Stomach (tissue), 4 donors: Measurements from ENCODE around the gene TUBGCP2.

Experiments used
- POLR2A ChIP-seq, 4 donors: fragments of 450-650 bp; IDR thresholded peaks; one replicate each; pipeline ENCODE4 v1.6.1; 2016; ENCODE audit warnings: antibody characterized with exemption in 4 of 4, control low read depth in 2 of 4, mild to moderate bottlenecking in 1 of 4, moderate library complexity in 1 of 4
- POLR2AphosphoS5 ChIP-seq, 3 donors: sonication (generic); formaldehyde crosslinking; IDR thresholded peaks; one replicate each; pipeline ENCODE4 v1.6.1; 2016; ENCODE audit warnings: antibody characterized with exemption in 3 of 3

DNA sequence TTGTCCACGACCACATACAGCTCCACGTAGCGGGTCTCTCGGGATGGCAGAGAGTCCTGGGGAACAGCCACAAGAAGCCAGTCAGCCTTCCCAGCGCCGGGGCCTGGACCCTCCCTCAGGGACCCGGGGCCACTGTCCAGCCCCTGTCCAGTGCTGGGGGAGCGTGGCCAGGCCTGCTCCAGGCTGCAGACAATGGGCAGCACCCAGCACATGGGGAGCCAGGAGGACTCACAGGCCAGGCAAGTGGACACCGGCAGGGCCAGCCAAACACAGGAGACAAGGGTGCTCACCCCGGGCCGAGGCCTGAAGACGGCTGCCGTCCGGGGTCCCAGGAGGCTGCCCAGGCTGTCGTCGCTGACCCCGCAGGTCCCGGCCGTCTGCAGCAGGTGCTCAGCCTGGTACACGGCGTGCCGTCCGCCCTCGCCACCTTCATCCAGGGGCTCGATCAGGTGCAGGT is 35.7 kb downstream of the TUBGCP2 start:
- TF ChIP-seq POLR2AphosphoS5 (IDR thresholded peaks at IDR 0.05) (no peak), POLR2A (IDR thresholded peaks at IDR 0.05) (no peak)
